Measurements from ENCODE around the gene LGALS7.
"Not testable (repeated sequence)": the region's sequence is repeated elsewhere in the genome, so short reads cannot be mapped to it uniquely, and the experiment has no call there.

Gene LGALS7

GRCh38 chr19:38816131-38816750 lies 42.9 kb upstream of the LGALS7 start:
- no peak for TF ChIP-seq CTCF (IDR thresholded peaks at IDR 0.05; ENCODE audit: low read depth, low read length)
- no peak for TF ChIP-seq EZH2phosphoT487 (IDR thresholded peaks at IDR 0.05; ENCODE audit: low read depth)
- no peak overlapping the region for H3K27ac ChIP-seq (ENCODE audit: low read length)
- no peaks in the 10 kb centered on the region for H3K4me1 ChIP-seq (ENCODE audit: low read length)
- no peaks in the 10 kb centered on the region for H3K27me3 ChIP-seq (ENCODE audit: low read depth, low read length)
- H3K79me2 ChIP-seq (ENCODE audit: low read length): no peaks in the 10 kb centered on the region
- H3K4me2 ChIP-seq (ENCODE audit: low read length): no peak overlapping the region
- no peaks in the 10 kb centered on the region for H4K20me1 ChIP-seq (ENCODE audit: insufficient read depth, low read length)
- H2AFZ ChIP-seq (ENCODE audit: low read depth, low read length): no peak overlapping the region
- no peak overlapping the region for H3K4me3 ChIP-seq (ENCODE audit: low read length)
- H3K9me3 ChIP-seq (ENCODE audit: insufficient read depth, low read length): no peaks in the 10 kb centered on the region
- H3K9ac ChIP-seq (ENCODE audit: low read length): no peak overlapping the region
- peaks cover 25% of the 10 kb centered on the region for H3K36me3 ChIP-seq (replicated peaks; ENCODE audit: low read depth, low read length)

GRCh38 chr19:38815059-38816001 lies 42.0 kb upstream of the LGALS7 start:
- Histone ChIP-seq H3K79me2 (ENCODE audit: low read length) (no peaks in the 10 kb centered on the region), H3K27me3 (ENCODE audit: low read depth, low read length) (no peaks in the 10 kb centered on the region), H3K4me1 (ENCODE audit: low read length) (no peaks in the 10 kb centered on the region), H3K36me3 (replicated peaks; ENCODE audit: low read depth, low read length) (peaks cover 22% of the 10 kb centered on the region), H3K4me3 (ENCODE audit: low read length) (no peak overlapping the region), H3K4me2 (ENCODE audit: low read length) (no peak overlapping the region), H4K20me1 (ENCODE audit: insufficient read depth, low read length) (no peaks in the 10 kb centered on the region), H3K27ac (ENCODE audit: low read length) (no peak overlapping the region), H3K9me3 (ENCODE audit: insufficient read depth, low read length) (no peaks in the 10 kb centered on the region), H2AFZ (ENCODE audit: low read depth, low read length) (no peak overlapping the region), H3K9ac (ENCODE audit: low read length) (no peak overlapping the region)
- TF ChIP-seq EZH2phosphoT487 (IDR thresholded peaks at IDR 0.05; ENCODE audit: low read depth): no peak
- TF ChIP-seq CTCF (IDR thresholded peaks at IDR 0.05; ENCODE audit: low read depth, low read length): no peak

- H3K4me1 ChIP-seq (ENCODE audit: low read length); H3K4me3 ChIP-seq (ENCODE audit: low read length); H3K9me3 ChIP-seq (ENCODE audit: insufficient read depth, low read length); H3K9ac ChIP-seq (ENCODE audit: low read length); H4K20me1 ChIP-seq (ENCODE audit: insufficient read depth, low read length); H3K27ac ChIP-seq (ENCODE audit: low read length); H3K4me2 ChIP-seq (ENCODE audit: low read length); H3K27me3 ChIP-seq (ENCODE audit: low read depth, low read length); H3K79me2 ChIP-seq (ENCODE audit: low read length); H2AFZ ChIP-seq (ENCODE audit: low read depth, low read length): not testable (repeated sequence)
- peaks cover 22% of the 10 kb centered on the region for H3K36me3 ChIP-seq (replicated peaks; ENCODE audit: low read depth, low read length)
Observed at GRCh38 chr19:38813932-38814331, 40.6 kb upstream of the LGALS7 start.

- Histone ChIP-seq H3K4me2 (ENCODE audit: low read length) (no peak overlapping the region), H3K4me3 (ENCODE audit: low read length) (no peak overlapping the region), H2AFZ (ENCODE audit: low read depth, low read length) (no peak overlapping the region), H3K27ac (ENCODE audit: low read length) (no peak overlapping the region), H3K9ac (ENCODE audit: low read length) (no peak overlapping the region), H3K36me3 (replicated peaks; ENCODE audit: low read depth, low read length) (peaks cover 22% of the 10 kb centered on the region), H4K20me1 (ENCODE audit: insufficient read depth, low read length) (no peaks in the 10 kb centered on the region), H3K9me3 (ENCODE audit: insufficient read depth, low read length) (no peaks in the 10 kb centered on the region), H3K4me1 (ENCODE audit: low read length) (no peaks in the 10 kb centered on the region), H3K79me2 (ENCODE audit: low read length) (no peaks in the 10 kb centered on the region), H3K27me3 (ENCODE audit: low read depth, low read length) (no peaks in the 10 kb centered on the region)
- TF ChIP-seq EZH2phosphoT487 (IDR thresholded peaks at IDR 0.05; ENCODE audit: low read depth) (no peak), CTCF (IDR thresholded peaks at IDR 0.05; ENCODE audit: low read depth, low read length) (no peak)
Observed at GRCh38 chr19:38813323-38813722, 40.0 kb upstream of the LGALS7 start.

Measured in OCI-LY3 (cell line).